ENCODE measurements around the gene TPCN2.

The TPCN2 gene

GRCh38 chr11:69111624-69112542, 63.2 kb downstream of the TPCN2 start:
- H4K20me1 ChIP-seq (ENCODE audit: insufficient read depth, low read length): peaks cover 5% of the 10 kb centered on the region
- ATAC-seq (ENCODE audit: insufficient read depth, low read depth) (no peak), DNase-seq (no peak)
- H3K4me3 ChIP-seq (ENCODE audit: low read depth in 1 of 2, low read length in 2 of 2): no peak overlapping the region
- no peak overlapping the region for H3K27ac ChIP-seq (ENCODE audit: low read length)
- no peaks in the 10 kb centered on the region for H3K36me3 ChIP-seq (ENCODE audit: insufficient read depth, low read length)
- H3K9me3 ChIP-seq (ENCODE audit: insufficient read depth, low read length, severe bottlenecking): no peaks in the 10 kb centered on the region
- H3K4me2 ChIP-seq (ENCODE audit: insufficient read depth, low read length): no peak overlapping the region
- no peaks in the 10 kb centered on the region for H3K79me2 ChIP-seq (ENCODE audit: insufficient read depth, low read length)
- H2AFZ ChIP-seq (ENCODE audit: low read depth, low read length): no peak overlapping the region
- no peaks in the 10 kb centered on the region for H3K4me1 ChIP-seq (ENCODE audit: insufficient read depth, low read length)
- no peak for TF ChIP-seq EZH2 (IDR thresholded peaks at IDR 0.05; ENCODE audit: borderline replicate concordance, low read depth, low read length, severe bottlenecking)
- TF ChIP-seq, protein P1, sequence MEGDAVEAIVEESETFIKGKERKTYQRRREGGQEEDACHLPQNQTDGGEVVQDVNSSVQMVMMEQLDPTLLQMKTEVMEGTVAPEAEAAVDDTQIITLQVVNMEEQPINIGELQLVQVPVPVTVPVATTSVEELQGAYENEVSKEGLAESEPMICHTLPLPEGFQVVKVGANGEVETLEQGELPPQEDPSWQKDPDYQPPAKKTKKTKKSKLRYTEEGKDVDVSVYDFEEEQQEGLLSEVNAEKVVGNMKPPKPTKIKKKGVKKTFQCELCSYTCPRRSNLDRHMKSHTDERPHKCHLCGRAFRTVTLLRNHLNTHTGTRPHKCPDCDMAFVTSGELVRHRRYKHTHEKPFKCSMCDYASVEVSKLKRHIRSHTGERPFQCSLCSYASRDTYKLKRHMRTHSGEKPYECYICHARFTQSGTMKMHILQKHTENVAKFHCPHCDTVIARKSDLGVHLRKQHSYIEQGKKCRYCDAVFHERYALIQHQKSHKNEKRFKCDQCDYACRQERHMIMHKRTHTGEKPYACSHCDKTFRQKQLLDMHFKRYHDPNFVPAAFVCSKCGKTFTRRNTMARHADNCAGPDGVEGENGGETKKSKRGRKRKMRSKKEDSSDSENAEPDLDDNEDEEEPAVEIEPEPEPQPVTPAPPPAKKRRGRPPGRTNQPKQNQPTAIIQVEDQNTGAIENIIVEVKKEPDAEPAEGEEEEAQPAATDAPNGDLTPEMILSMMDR (IDR thresholded peaks at IDR 0.05; ENCODE audit: borderline replicate concordance, extremely low read depth, low read length, poor library complexity, severe bottlenecking): no peak
- no peak overlapping the region for H3K9ac ChIP-seq (ENCODE audit: low read depth, low read length)
- H3K27me3 ChIP-seq (ENCODE audit: insufficient read depth, low read length, poor library complexity): no peaks in the 10 kb centered on the region

DNA sequence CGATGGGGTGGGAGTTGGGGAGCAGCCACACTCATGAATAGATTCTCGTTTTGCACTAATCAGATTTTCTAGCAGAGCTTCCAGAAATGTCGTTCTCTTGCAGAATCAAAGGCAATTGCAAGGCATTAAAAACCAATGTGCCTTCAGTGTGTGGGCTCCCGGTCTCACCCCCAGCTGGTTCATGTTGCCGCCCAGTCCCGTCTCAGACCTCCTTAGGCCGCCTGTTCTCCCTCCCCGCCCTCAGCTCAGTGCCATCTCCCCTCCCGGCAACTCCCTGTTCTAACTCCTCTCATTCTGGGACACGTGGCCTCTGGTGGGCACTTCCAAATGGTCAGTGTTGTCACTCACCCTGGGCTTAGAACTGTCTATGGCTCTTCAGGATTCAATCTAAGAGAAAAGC, 64.5 kb downstream of the TPCN2 start:
- Histone ChIP-seq H3K4me1 (ENCODE audit: insufficient read depth, low read length) (no peaks in the 10 kb centered on the region), H3K4me2 (ENCODE audit: insufficient read depth, low read length) (no peak overlapping the region), H3K27me3 (ENCODE audit: insufficient read depth, low read length, poor library complexity) (no peaks in the 10 kb centered on the region), H4K20me1 (ENCODE audit: insufficient read depth, low read length) (peaks cover 9% of the 10 kb centered on the region), H3K36me3 (ENCODE audit: insufficient read depth, low read length) (no peaks in the 10 kb centered on the region), H3K27ac (ENCODE audit: low read length) (no peak overlapping the region), H3K9me3 (ENCODE audit: insufficient read depth, low read length, severe bottlenecking) (no peaks in the 10 kb centered on the region), H3K9ac (ENCODE audit: low read depth, low read length) (no peak overlapping the region), H3K79me2 (ENCODE audit: insufficient read depth, low read length) (no peaks in the 10 kb centered on the region), H2AFZ (ENCODE audit: low read depth, low read length) (no peak overlapping the region), H3K4me3 (ENCODE audit: low read depth in 1 of 2, low read length in 2 of 2) (no peak overlapping the region)
- DNase-seq (no peak), ATAC-seq (ENCODE audit: insufficient read depth, low read depth) (no peak)
- TF ChIP-seq EZH2 (IDR thresholded peaks at IDR 0.05; ENCODE audit: borderline replicate concordance, low read depth, low read length, severe bottlenecking): no peak
- TF ChIP-seq, protein P1 (IDR thresholded peaks at IDR 0.05; ENCODE audit: borderline replicate concordance, extremely low read depth, low read length, poor library complexity, severe bottlenecking): no peak

- Histone ChIP-seq H3K27me3 (ENCODE audit: insufficient read depth, low read length, poor library complexity) (no peaks in the 10 kb centered on the region), H3K79me2 (ENCODE audit: insufficient read depth, low read length) (no peaks in the 10 kb centered on the region), H3K27ac (ENCODE audit: low read length) (no peak overlapping the region), H3K4me3 (ENCODE audit: low read depth in 1 of 2, low read length in 2 of 2) (no peak overlapping the region), H3K4me1 (ENCODE audit: insufficient read depth, low read length) (no peaks in the 10 kb centered on the region), H3K9me3 (ENCODE audit: insufficient read depth, low read length, severe bottlenecking) (no peaks in the 10 kb centered on the region), H2AFZ (ENCODE audit: low read depth, low read length) (no peak overlapping the region), H4K20me1 (ENCODE audit: insufficient read depth, low read length) (peaks cover 9% of the 10 kb centered on the region), H3K4me2 (ENCODE audit: insufficient read depth, low read length) (no peak overlapping the region), H3K9ac (ENCODE audit: low read depth, low read length) (no peak overlapping the region), H3K36me3 (ENCODE audit: insufficient read depth, low read length) (no peaks in the 10 kb centered on the region)
- DNase-seq (no peak), ATAC-seq (ENCODE audit: insufficient read depth, low read depth) (no peak)
- TF ChIP-seq, protein P1 (IDR thresholded peaks at IDR 0.05; ENCODE audit: borderline replicate concordance, extremely low read depth, low read length, poor library complexity, severe bottlenecking): no peak
- no peak for TF ChIP-seq EZH2 (IDR thresholded peaks at IDR 0.05; ENCODE audit: borderline replicate concordance, low read depth, low read length, severe bottlenecking)
These were observed 65.1 kb downstream of the TPCN2 start for GRCh38 chr11:69113646-69114340.

Data from DND-41 (cell line).